Dedifferentiated amniotic fluid mesenchymal stem cell (primary cell): ENCODE measurements around the gene UTS2R.
"Not testable (repeated sequence)": the region's sequence is repeated elsewhere in the genome, so short reads cannot be mapped to it uniquely, and the experiment has no call there.

Source experiments
- DNase-seq: peaks from one replicate; pipeline ENCODE4 v3.0.0-alpha.2; 2016; ENCODE audit errors: extremely low spot score

The UTS2R gene

DNA sequence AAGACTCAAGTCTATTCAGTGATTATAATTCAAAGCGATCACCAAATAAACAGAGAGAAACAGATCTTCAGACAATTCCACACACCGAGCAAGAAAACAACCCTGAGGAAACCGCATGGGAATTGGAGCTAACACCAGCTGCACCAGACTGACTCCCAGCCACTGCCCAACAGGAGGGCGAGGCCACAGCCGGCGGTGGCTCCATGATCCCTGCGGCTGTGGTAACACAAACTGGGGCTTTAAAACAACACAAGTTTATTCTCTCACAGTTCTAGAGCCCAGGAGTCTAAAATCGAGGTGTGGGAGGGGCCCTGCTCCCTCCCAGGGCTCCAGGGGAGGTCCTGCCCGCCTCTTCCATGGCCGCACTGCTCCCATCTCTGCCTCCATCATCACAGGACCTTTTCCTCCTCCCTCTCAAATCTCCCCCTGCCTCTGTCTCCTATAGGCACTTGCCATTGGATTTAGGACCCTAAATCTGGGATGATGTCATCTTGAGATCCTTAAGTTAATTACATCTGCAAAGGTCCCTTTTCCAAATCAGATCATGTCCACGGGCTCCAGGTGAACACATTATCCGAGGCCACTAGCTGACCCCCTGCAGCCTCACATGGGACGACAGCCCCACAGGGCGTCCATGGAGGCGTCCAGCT, 36.8 kb downstream of the UTS2R start:
- DNase-seq = no peak

DNA sequence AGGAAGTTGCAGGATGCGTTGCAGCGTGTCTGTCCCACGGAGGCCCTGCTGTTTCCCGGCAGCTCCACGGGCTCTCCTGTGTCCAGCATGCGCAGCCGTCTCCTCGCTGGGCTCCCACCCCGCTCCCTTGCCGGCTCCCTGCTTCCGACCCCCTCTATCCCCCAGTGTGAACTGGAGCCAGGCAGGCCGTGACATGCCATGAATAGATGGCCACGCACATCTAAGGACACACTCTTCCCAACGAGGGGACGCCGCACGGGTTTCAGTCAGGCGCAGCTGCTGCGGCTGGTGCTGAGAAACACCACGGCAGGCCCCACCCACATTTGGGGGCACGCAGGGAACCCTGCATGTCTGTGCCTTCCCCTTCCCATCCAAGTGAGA, 37.4 kb downstream of the UTS2R start:
- DNase-seq = no peak

DNA sequence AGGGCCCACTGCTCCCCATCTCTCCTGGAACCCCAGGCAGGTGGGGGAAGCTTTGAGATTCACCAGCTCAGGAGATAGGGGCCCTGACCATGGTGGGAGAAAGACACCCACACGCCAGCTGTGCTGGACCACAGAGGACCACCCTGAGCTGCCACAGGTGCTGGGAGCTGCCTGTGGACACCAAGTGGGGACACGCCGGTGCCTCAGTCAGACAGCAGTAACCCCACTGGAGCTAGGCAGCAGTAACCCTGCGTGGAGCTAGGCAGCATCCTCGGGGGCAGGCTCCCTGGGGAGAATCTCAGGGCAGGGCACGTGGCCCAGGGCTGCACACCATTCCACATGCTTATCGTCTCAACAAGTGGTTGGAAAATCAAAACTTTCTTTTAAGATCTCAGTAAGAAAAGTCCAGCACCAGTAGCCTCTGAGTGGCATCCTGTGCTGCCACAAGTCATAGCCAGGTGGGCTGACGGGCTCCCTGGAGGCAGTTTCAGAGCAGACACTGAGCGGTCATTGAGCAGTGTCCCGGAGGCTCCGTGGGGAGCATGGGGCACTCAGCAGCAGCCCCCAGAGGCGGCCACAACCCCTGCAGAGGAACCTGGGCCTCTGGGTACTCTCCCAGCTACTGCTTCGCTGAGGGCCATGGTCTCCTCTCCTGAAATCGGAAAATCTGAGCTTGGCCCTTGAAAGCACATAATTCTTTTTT, 38.6 kb downstream of the UTS2R start:
- DNase-seq = no peak

DNA sequence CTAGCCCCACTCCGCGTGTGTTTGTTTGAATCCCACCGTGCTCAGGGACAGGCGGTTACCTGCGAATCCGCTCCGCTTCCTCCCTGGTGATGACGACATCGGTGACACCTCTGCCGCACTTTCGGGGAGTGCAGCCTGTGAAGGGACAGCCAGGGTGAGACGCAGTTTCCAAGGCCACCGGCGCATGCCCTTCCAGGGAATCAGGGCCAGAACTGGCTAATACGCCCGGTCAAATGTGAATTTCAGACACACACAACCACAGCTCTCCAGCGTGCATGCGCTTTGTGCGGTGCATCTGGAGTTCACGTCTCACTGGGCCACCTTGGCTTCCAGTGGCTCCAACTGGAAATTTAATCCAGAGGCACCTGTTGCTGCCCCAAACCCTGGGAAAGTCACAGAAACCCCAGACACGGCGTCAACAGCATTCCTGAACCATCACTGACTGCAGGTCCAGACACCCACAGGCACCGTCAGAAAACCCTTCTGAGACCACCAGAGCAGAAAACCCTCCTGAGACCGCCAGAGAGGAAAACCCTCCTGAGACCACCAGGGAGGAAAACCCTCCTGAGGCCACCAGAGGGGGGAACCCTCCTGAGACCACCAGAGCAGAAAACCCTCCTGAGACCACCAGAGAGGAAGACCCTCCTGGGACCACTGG, 40.0 kb downstream of the UTS2R start:
- DNase-seq = no peak

DNA sequence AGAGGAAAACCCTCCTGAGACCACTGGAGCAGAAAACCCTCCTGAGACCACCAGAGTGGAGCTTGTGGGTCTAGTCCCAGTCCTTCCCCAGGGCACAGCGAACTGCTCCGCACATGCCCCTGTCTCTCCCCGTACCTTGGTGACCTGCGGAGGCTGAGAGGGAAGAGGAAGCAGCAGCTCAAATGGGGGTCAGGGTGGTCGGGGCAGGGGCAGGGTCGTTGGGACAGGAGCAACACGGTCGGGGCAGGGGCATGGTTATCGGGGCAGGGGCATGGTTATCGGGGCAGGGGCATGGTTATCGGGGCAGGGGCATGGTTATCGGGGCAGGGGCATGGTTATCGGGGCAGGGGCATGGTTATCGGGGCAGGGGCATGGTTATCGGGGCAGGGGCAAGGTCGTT, 40.5 kb downstream of the UTS2R start:
- DNase-seq = not testable (repeated sequence)

- DNase-seq = no peak
These were observed 41.3 kb downstream of the UTS2R start for GRCh38 chr17:82412535-82413520.

DNA sequence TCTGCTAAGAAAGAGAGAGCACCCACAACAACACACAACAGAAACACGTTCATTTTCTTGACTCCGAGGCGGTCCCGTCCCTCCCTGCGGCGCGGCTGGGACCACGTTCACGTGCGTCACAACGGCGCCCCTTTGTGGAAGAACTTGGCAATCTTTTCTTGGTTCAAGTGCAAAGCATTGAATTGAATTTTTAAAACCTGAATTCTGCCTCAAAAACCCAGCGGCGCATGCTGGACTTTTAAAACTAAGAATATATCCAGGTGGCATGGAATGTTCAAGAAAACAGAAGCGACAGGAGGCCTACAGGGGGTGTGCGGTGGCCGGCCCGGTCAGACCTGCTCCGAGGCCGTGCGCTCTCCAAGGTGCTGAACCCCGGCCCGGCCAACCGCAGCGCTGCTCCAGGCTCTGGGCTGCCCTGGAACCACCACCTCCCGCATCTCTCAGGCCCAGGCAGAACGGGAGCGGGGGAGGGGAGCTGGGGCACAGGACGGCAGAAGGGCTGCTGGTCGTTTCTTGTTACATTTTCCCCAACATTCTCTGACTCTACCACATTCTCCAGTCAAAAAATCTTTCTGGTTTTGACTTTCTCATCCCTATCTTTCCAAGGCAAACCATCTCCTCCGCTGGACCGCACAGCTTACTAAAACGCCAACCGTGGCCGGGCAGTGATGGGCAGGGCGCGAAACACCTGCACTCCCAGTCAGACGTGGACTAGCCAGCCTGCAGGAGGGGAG, 43.1 kb downstream of the UTS2R start:
- DNase-seq = peak; percentile 46

DNA sequence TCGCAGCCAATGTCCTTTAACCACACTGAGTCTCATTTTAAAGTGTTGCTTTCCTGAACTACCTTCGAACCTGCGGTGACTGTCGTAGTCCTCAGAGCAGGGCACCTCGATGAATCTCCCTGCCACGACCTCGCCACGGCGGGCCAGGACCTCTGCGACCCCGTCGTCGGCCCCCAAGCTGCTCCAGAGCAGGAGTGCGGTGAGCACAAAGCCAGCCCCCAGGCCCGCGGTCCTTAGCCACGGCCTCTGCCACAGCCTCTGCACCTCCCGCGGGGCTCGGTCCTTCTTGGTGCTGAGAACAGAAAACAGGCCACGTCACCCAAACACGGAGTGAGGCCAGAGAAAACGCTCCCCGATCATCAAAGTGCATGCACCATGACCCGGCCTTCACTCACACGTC, 43.8 kb downstream of the UTS2R start:
- DNase-seq = no peak

- no peak for DNase-seq
These were observed 44.2 kb downstream of the UTS2R start for GRCh38 chr17:82415786-82416185.

- DNase-seq = no peak
These were observed 44.7 kb downstream of the UTS2R start for GRCh38 chr17:82416264-82416663.

- DNase-seq = no peak
These were observed 45.2 kb downstream of the UTS2R start for GRCh38 chr17:82416771-82417170.

DNA sequence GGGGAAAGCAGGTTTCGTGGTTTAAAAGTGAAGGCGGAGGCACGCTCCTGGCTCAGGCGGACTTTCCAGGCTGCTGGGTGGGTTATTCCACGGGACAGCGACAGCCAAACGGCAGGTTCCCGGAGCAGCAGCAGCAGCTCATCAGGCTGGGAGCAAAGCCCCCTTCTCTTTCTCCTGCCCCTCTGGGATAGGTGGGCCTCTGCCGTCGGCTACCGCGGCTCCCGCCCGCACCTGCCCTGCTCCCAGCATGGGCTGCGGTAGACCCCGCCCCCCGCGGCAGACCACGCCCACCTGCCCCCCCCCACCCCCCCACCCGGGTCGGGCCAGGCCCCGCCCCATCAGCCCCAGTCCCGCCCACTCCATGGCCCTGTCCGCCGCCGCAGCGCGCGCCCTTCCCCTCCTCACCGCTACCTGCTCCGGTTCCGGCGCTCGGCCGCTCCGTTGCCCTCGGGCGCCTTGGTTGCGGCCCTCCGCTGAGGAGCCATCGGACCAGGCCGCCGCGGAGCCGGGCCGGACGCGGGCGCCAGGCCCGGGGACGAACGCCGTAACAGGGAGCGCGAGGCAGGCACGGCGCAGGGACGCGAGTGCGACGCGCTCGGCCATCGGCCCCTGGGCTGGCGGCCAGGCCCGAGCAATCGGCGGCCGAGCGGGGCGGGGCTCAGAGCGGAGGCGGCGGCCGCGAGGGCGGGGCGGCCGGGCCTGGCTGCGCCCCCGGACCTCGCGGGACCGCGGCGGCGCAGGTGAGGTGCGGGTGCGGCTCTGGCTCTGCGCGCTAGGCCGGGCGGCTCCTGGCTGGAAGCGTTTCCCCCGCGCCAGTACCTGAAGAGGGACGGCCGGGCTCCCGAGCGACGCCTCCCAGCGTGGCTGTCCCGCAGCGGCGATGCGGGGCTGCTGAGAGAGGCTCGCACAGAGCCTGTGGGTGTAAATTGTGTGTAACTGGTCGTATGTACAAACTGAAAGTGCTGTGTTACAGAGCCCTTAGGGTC, 46.7 kb downstream of the UTS2R start, which contains the start of the genes HEXD and OGFOD3:
Gene HEXD, plus strand, starts transcription at position 347 of the 986 bp plus-strand sequence. CDS start 1,453 bp downstream, outside the sequence.
Gene OGFOD3, minus strand, starts transcription at position 586 of the 986 bp plus-strand sequence. Its CDS starts 101 bp downstream, at position 485.
- DNase-seq = peak; percentile 62

DNA sequence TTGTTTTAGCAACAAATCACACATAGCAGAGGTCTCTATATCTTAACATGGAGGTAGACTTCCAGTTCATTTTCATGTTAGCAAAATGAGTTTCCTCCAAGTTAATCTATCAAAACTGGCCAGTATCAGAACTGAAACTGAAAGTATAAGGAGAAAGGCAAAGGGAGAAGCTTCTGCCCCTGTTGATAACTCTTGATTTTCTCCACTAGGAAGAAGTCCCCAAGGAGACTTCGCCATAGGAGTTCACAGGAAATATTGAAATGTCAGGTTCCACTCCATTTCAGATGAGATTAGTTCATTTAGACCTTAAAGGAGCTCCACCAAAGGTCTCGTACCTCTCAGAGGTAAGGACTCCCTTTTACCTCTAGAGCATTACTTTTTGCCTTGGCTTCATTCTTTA, 48.0 kb downstream of the UTS2R start:
- DNase-seq = no peak

GRCh38 chr17:82424001-82424862, 52.7 kb downstream of the UTS2R start:
- DNase-seq = peak; percentile 15

DNA sequence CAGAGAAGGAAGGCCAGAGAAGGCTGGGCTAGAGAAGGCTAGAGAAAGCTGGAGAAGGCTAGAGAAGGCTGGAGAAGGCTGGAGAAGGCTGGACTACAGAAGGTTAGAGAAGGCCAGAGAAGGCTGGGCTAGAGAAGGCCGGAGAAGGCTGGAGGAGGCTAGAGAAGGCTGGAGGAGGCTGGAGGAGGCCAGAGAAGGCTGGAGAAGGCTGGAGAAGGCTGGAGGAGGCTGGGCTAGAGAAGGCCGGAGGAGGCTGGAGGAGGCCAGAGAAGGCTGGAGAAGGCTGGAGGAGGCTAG, 53.2 kb downstream of the UTS2R start:
- DNase-seq = no peak
